Natural killer cell (primary cell): ENCODE results near the gene PRLH. TPM values are rescaled to one million over a fixed set of nuclear protein-coding genes. Genes with fewer than 3 reads are reported as not detected.
"Not testable (repeated sequence)": the region's sequence is repeated elsewhere in the genome, so short reads cannot be mapped to it uniquely, and the experiment has no call there.

Experiments used
- ATAC-seq, 3 donors: fragments of 150-1000 bp in 2 of 3; fragments of 200-7000 bp in 1 of 3; cut with Tn5 transposase; 1 replicate in 1 of 3; 2 replicates in 2 of 3; pipeline ENCODE4 v1.10.0; 2021; ENCODE audit warnings: mild to moderate bottlenecking in 2 of 3, moderate library complexity in 2 of 3
- DNase-seq, 2 donors: peaks; one replicate each; pipeline versions ENCODE4 v3.0.0 to v3.0.0-alpha.2; 2013 to 2021; ENCODE audit warnings: mixed read lengths in 1 of 2
- H3K27ac ChIP-seq: one replicate; pipeline ENCODE4 v1.5.1; 2013; ENCODE audit warnings: mild to moderate bottlenecking, low read length
- H3K27me3 ChIP-seq: one replicate; pipeline ENCODE4 v1.6.1; 2013; ENCODE audit warnings: low read length; ENCODE audit not compliant: control insufficient read depth, insufficient read depth
- H3K36me3 ChIP-seq: one replicate; pipeline ENCODE4 v1.6.1; 2013; ENCODE audit warnings: low read length; ENCODE audit not compliant: control insufficient read depth, insufficient read depth
- H3K4me1 ChIP-seq: one replicate; pipeline ENCODE4 v1.6.1; 2013; ENCODE audit warnings: low read length; ENCODE audit not compliant: control insufficient read depth, insufficient read depth
- H3K4me3 ChIP-seq: one replicate; pipeline ENCODE4 v1.5.1; 2013; ENCODE audit warnings: low read length
- H3K9me3 ChIP-seq: one replicate; pipeline ENCODE4 v1.6.1; 2013; ENCODE audit warnings: low read length; ENCODE audit not compliant: control insufficient read depth, insufficient read depth
- H3K27ac Mint-ChIP-seq, 2 donors: one replicate each; pipeline ENCODE4 v1.8.0; 2022; ENCODE audit warnings: mild to moderate bottlenecking in 2 of 2, mixed read lengths in 2 of 2, moderate library complexity in 1 of 2
- H3K27me3 Mint-ChIP-seq, 2 donors: one replicate each; pipeline ENCODE4 v1.8.0; 2022; ENCODE audit warnings: low read depth in 2 of 2, mixed read lengths in 2 of 2
- H3K36me3 Mint-ChIP-seq: one replicate; pipeline ENCODE4 v1.8.0; 2022; ENCODE audit warnings: mixed read lengths
- H3K4me1 Mint-ChIP-seq, 2 donors: one replicate each; pipeline ENCODE4 v1.8.0; 2022; ENCODE audit warnings: mixed read lengths in 2 of 2
- H3K4me3 Mint-ChIP-seq: one replicate; pipeline ENCODE4 v1.8.0; 2022; ENCODE audit warnings: mild to moderate bottlenecking, moderate library complexity, mixed read lengths
- H3K9me3 Mint-ChIP-seq, 2 donors: one replicate each; pipeline ENCODE4 v1.8.0; 2022; ENCODE audit warnings: mixed read lengths in 2 of 2
- WGBS: methylation state at CpG from one replicate; pipeline ENCODE4 v1.1.7; 2013; ENCODE audit warnings: missing lambda C conversion rate; ENCODE audit not compliant: insufficient coverage; 5-methylcytosine and 5-hydroxymethylcytosine counted together
- intact Hi-C: fragments of 100-400 bp; cut with micrococcal nuclease; formaldehyde crosslinking; loops from one replicate; pipeline ENCODE4 v1.14.2; 2022
- total RNA-seq, 4 donors: library from RNA; stranded (reverse); fragments of 120-200 nt in 1 of 4; gene quantifications; one replicate each; pipeline versions ENCODE4 v1.2.3 to v1.2.4, GENCODE V29; 2013 to 2022
- TF ChIP-seq, protein P1 (sequence below): fragments of 200-600 bp; IDR thresholded peaks from one replicate; pipeline ENCODE4 v1.8.0; 2022; ENCODE audit warnings: antibody characterized with exemption

Gene PRLH
- total RNA-seq, 3 donors from 2014 or later (not counting 1 experiment from before 2014, with no cell fraction given) = not detected

DNA sequence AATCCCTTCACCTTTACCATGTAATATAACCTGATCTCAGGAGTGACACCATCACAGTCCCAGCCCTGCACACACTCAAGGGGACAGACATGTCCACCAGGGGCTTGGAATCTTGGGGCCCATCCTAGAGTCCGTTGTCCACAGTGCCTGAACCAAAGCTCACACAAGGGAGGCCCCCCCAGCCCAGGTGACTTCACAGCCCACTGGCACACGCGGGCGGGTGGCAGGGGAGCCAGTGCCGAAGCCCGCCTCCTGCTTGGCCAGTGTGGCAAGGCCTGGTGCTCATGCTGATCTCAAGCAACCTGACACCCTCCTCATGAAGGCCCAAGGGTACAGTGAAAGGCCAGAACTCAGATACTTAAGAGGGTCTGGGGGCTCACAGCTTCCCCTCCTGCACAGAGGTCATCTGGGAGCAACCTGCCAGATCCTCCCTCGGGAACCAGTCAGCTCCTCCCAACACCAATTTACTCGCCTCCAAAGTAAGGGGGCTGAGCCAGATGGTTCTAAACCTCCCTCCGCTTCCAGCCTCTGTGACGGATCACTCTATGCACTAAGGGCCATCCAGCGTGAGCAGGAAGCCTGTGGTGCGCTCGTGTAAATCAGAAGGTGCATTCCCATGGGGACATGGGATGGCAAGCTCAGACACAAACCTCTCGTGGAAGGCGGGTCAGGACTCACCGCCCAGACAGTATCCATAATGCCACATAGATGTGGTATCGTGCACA is 27.4 kb downstream of the PRLH start:
- Mint-ChIP-seq H3K9me3 (no peaks in the 10 kb centered on the region), H3K27ac (no peak overlapping the region), H3K36me3 (no peaks in the 10 kb centered on the region), H3K27me3 (no peaks in the 10 kb centered on the region), H3K4me3 (no peak overlapping the region), H3K4me1 (peaks cover 0 to 16% of the 10 kb centered on the region in 2 donors)
- H3K27me3 ChIP-seq = no peaks in the 10 kb centered on the region
- 82% methylated on average over 17 of the region's 17 CpGs for WGBS
- H3K4me1 ChIP-seq = peaks cover 6% of the 10 kb centered on the region
- no peaks in the 10 kb centered on the region for H3K9me3 ChIP-seq
- TF ChIP-seq, protein P1, sequence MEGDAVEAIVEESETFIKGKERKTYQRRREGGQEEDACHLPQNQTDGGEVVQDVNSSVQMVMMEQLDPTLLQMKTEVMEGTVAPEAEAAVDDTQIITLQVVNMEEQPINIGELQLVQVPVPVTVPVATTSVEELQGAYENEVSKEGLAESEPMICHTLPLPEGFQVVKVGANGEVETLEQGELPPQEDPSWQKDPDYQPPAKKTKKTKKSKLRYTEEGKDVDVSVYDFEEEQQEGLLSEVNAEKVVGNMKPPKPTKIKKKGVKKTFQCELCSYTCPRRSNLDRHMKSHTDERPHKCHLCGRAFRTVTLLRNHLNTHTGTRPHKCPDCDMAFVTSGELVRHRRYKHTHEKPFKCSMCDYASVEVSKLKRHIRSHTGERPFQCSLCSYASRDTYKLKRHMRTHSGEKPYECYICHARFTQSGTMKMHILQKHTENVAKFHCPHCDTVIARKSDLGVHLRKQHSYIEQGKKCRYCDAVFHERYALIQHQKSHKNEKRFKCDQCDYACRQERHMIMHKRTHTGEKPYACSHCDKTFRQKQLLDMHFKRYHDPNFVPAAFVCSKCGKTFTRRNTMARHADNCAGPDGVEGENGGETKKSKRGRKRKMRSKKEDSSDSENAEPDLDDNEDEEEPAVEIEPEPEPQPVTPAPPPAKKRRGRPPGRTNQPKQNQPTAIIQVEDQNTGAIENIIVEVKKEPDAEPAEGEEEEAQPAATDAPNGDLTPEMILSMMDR = no peak
- DNase-seq (no peak), ATAC-seq (no peak)
- intact Hi-C loops = no loop called here
- no peaks in the 10 kb centered on the region for H3K36me3 ChIP-seq
- H3K4me3 ChIP-seq = no peak overlapping the region
- no peak overlapping the region for H3K27ac ChIP-seq

- no peaks in the 10 kb centered on the region for H3K9me3 Mint-ChIP-seq
- Histone ChIP-seq H3K27ac (no peak overlapping the region), H3K4me1 (peaks cover 6% of the 10 kb centered on the region), H3K27me3 (no peaks in the 10 kb centered on the region), H3K36me3 (no peaks in the 10 kb centered on the region), H3K4me3 (no peak overlapping the region), H3K9me3 (no peaks in the 10 kb centered on the region)
- 74% methylated on average over 5 of the region's 5 CpGs for WGBS
- no peak overlapping the region for H3K4me3 Mint-ChIP-seq
- peaks cover 0 to 16% of the 10 kb centered on the region in 2 donors for H3K4me1 Mint-ChIP-seq
- TF ChIP-seq, protein P1 = no peak
- H3K27ac Mint-ChIP-seq = no peak overlapping the region
- intact Hi-C loops = no loop called here
- H3K36me3 Mint-ChIP-seq = no peaks in the 10 kb centered on the region
- DNase-seq (no peak), ATAC-seq (no peak)
- H3K27me3 Mint-ChIP-seq = no peaks in the 10 kb centered on the region
Measured at GRCh38 chr2:237594514-237594871, 28.1 kb downstream of the PRLH start.

GRCh38 chr2:237595829-237596519 is 29.6 kb downstream of the PRLH start:
- H3K9me3 ChIP-seq, H3K27me3 Mint-ChIP-seq, H3K4me3 ChIP-seq, H3K27ac Mint-ChIP-seq, DNase-seq, intact Hi-C loops, H3K4me1 ChIP-seq, H3K27ac ChIP-seq, H3K9me3 Mint-ChIP-seq, H3K4me3 Mint-ChIP-seq, H3K36me3 ChIP-seq, ATAC-seq, H3K36me3 Mint-ChIP-seq, H3K27me3 ChIP-seq: not testable (repeated sequence)
- 91% methylated on average over 5 of the region's 5 CpGs for WGBS
- H3K4me1 Mint-ChIP-seq = peaks cover 0 to 16% of the 10 kb centered on the region in 2 donors

- no peaks in the 10 kb centered on the region for H3K36me3 Mint-ChIP-seq
- Histone ChIP-seq H3K4me3 (no peak overlapping the region), H3K9me3 (no peaks in the 10 kb centered on the region), H3K27me3 (no peaks in the 10 kb centered on the region), H3K27ac (no peak overlapping the region), H3K4me1 (peaks cover 2% of the 10 kb centered on the region), H3K36me3 (no peaks in the 10 kb centered on the region)
- TF ChIP-seq, protein P1 = no peak
- H3K4me3 Mint-ChIP-seq = no peak overlapping the region
- no peak overlapping the region for H3K27ac Mint-ChIP-seq
- no peaks in the 10 kb centered on the region for H3K9me3 Mint-ChIP-seq
- 79% methylated on average over 13 of the region's 13 CpGs for WGBS
- peak in 1 of 3 donors; percentile 46 for ATAC-seq
- peaks cover 0 to 16% of the 10 kb centered on the region in 2 donors for H3K4me1 Mint-ChIP-seq
- DNase-seq = no peak
- no peaks in the 10 kb centered on the region for H3K27me3 Mint-ChIP-seq
- intact Hi-C loops = no loop called here
Measured at GRCh38 chr2:237596520-237597195, 30.3 kb downstream of the PRLH start.
